ENCODE data around the gene TBC1D22B.

GRCh38 chr6:37261198-37261597 is 3.6 kb downstream of the TBC1D22B start:
- no peak for TF ChIP-seq CTCF (conservative IDR thresholded peaks at IDR 0.05; ENCODE audit: low read length)
- TF ChIP-seq EZH2phosphoT487 (IDR thresholded peaks at IDR 0.05; ENCODE audit: borderline replicate concordance): no peak

Measured in Loucy (cell line).